NCI-H82 (cell line): Measurements from ENCODE around the gene C5orf52.
"Not testable (repeated sequence)": the region's sequence is repeated elsewhere in the genome, so short reads cannot be mapped to it uniquely, and the experiment has no call there.

ENCODE experiments used
- DNase-seq: peaks from one replicate; lab custom pipeline; 2025; lab: John Stamatoyannopoulos, UW

C5orf52 gene

DNA sequence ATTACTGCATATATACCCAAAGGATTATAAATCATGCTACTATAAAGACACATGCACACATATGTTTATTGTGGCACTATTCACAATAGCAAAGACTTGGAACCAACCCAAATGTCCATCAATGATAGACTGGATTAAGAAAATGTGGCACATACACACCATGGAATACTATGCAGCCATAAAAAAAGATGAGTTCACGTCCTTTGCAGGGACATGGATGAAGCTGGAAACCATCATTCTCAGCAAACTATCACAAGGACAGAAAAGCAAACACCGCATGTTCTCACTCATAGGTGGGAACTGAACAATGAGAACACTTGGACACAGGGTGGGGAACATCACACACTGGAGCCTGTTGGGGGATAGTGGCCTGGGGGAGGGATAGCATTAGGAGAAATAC is 55.3 kb downstream of the C5orf52 start:
- DNase-seq = not testable (repeated sequence)

GRCh38 chr5:157727858-157728257 is 56.5 kb downstream of the C5orf52 start:
- not testable (repeated sequence) for DNase-seq
